ENCODE data around the gene EIF4G2. TPM values are rescaled to one million over a fixed set of nuclear protein-coding genes. Genes with fewer than 3 reads are reported as not detected.

Gene EIF4G2
- total and polyA plus RNA-seq, 2 experiments from 2014 or later = 358 to 788 TPM

GRCh38 chr11:10838881-10839280, 30.2 kb upstream of the EIF4G2 start:
- Histone ChIP-seq H3K4me2 (no peak overlapping the region), H3F3A (replicated peaks; ENCODE audit: low read depth) (no peaks in the 10 kb centered on the region), H3K36me3 (ENCODE audit: insufficient read depth) (no peaks in the 10 kb centered on the region), H3K27ac (ENCODE audit: low read depth) (no peak overlapping the region), H3K27me3 (ENCODE audit: insufficient read depth) (no peaks in the 10 kb centered on the region), H3K4me1 (ENCODE audit: insufficient read depth) (no peaks in the 10 kb centered on the region; the same call in 1 of the 2 replicates), H4K20me1 (replicated peaks; ENCODE audit: insufficient read depth) (no peaks in the 10 kb centered on the region), H3K9me2 (ENCODE audit: insufficient read depth) (no peaks in the 10 kb centered on the region), H3K79me2 (replicated peaks; ENCODE audit: insufficient read depth) (no peaks in the 10 kb centered on the region), H2AFZ (no peak overlapping the region), H3K4me3 (no peak overlapping the region)
- Mint-ChIP-seq H3K4me3 (no peak overlapping the region), H3K9me3 (no peaks in the 10 kb centered on the region), H3K4me1 (no peaks in the 10 kb centered on the region), H3K27ac (no peak overlapping the region), H3K27me3 (ENCODE audit: insufficient read depth, low read depth, poor library complexity) (peaks cover 2% of the 10 kb centered on the region), H3K36me3 (ENCODE audit: low read depth) (no peaks in the 10 kb centered on the region)
- no peak for ATAC-seq
- TF ChIP-seq ZNF114 (CRISPR knock-in tag; IDR thresholded peaks at IDR 0.05) (no peak), ZNF462 (CRISPR knock-in tag; IDR thresholded peaks at IDR 0.05) (no peak), NANOG (IDR thresholded peaks at IDR 0.05; ENCODE audit: borderline replicate concordance) (no peak), EZH2phosphoT487 (IDR thresholded peaks at IDR 0.05; ENCODE audit: unreplicated experiment) (no peak), ZNF331 (CRISPR knock-in tag; IDR thresholded peaks at IDR 0.05; ENCODE audit: low read depth) (no peak), POLR2AphosphoS5 (IDR thresholded peaks at IDR 0.05; ENCODE audit: low read depth) (no peak), ETS1 (IDR thresholded peaks at IDR 0.05) (no peak)
- no peak for DNase-seq (ENCODE audit: low spot score)

All from GM23338 (cell line).